ENCODE measurements around the gene LOXL3.

DNA sequence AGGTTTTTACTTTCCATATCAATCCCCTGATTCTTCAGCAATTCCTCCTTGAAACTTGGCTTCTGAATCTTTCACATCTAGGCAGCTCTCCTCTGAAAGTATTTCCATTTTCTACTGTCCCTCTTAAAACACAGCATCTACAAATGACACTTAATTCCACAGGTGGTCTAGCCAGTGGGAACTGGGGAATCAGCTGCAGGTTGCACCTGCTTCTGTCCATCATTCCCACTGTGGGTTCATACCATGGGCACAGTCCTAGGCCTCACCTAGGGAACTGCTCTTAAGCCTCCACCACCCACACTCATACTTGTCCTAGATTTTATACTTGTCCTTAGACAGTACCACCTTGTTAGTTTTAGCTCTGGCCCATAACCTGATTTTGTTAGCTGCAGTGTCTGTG is 2.2 kb downstream of the LOXL3 start:
- TF ChIP-seq, protein P1, sequence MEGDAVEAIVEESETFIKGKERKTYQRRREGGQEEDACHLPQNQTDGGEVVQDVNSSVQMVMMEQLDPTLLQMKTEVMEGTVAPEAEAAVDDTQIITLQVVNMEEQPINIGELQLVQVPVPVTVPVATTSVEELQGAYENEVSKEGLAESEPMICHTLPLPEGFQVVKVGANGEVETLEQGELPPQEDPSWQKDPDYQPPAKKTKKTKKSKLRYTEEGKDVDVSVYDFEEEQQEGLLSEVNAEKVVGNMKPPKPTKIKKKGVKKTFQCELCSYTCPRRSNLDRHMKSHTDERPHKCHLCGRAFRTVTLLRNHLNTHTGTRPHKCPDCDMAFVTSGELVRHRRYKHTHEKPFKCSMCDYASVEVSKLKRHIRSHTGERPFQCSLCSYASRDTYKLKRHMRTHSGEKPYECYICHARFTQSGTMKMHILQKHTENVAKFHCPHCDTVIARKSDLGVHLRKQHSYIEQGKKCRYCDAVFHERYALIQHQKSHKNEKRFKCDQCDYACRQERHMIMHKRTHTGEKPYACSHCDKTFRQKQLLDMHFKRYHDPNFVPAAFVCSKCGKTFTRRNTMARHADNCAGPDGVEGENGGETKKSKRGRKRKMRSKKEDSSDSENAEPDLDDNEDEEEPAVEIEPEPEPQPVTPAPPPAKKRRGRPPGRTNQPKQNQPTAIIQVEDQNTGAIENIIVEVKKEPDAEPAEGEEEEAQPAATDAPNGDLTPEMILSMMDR (IDR thresholded peaks at IDR 0.05): no peak
- no peak for TF ChIP-seq POLR2A (IDR thresholded peaks at IDR 0.05)
